RWPE1 (cell line): Measurements from ENCODE around the gene ADGRB3.

Experiments
- CTCF ChIA-PET: fragments of 350-600 bp; sonication (Branson Sonifier 250); formaldehyde crosslinking; extraction: SDS; loops from one replicate; lab custom pipeline; 2021; lab: Yijun Ruan, JAX
- POLR2A ChIA-PET: fragments of 400-600 bp; formaldehyde crosslinking; extraction: SDS; loops from one replicate; lab custom pipeline; 2020; ENCODE audit warnings: antibody characterized with exemption; ENCODE audit not compliant: low non-redundant PET; lab: Yijun Ruan, JAX
- DNase-seq: peaks from one replicate; pipeline ENCODE4 v3.0.0; 2012; ENCODE audit warnings: low spot score
- H3K27ac ChIP-seq: fragments of 450-650 bp; 2 replicates; pipeline ENCODE4 v1.5.1; 2017
- CTCF ChIP-seq: fragments of 450-650 bp; conservative IDR thresholded peaks from 2 replicates; pipeline ENCODE4 v1.5.1; 2017; ENCODE audit warnings: low read depth, mild to moderate bottlenecking

Gene ADGRB3

GRCh38 chr6:68689910-68690309, 54.8 kb downstream of the ADGRB3 start:
- no peak for DNase-seq
- ChIA-PET CTCF (no interaction called here), POLR2A (no interaction called here)
- no peak for TF ChIP-seq CTCF
- H3K27ac ChIP-seq: no peak overlapping the region

- ChIA-PET CTCF (no interaction called here), POLR2A (no interaction called here)
- no peak overlapping the region for H3K27ac ChIP-seq
- DNase-seq: no peak
- no peak for TF ChIP-seq CTCF
These were observed 56.0 kb downstream of the ADGRB3 start for GRCh38 chr6:68691120-68691519.

- no peak overlapping the region for H3K27ac ChIP-seq
- CTCF ChIA-PET: no interaction called here
- TF ChIP-seq CTCF: no peak
- no peak for DNase-seq
- POLR2A ChIA-PET: no interaction called here
These were observed 58.2 kb downstream of the ADGRB3 start for GRCh38 chr6:68693271-68693670.

GRCh38 chr6:68695403-68695802, 60.3 kb downstream of the ADGRB3 start:
- no peak for TF ChIP-seq CTCF
- CTCF ChIA-PET: interaction anchor here (0.5 kb wide), 1 partner anchor 669 kb away, joined by 5 read pairs; no protein-coding TSS in a partner anchor
- no peak overlapping the region for H3K27ac ChIP-seq
- DNase-seq: no peak
- POLR2A ChIA-PET: no interaction called here

GRCh38 chr6:68695838-68696237, 60.8 kb downstream of the ADGRB3 start:
- CTCF ChIA-PET: no interaction called here
- POLR2A ChIA-PET: no interaction called here
- TF ChIP-seq CTCF: no peak
- no peak for DNase-seq
- H3K27ac ChIP-seq: no peak overlapping the region

- no peak overlapping the region for H3K27ac ChIP-seq
- CTCF ChIA-PET: interaction anchor here (0.7 to 0.8 kb wide), 2 partner anchors 84 to 1661 kb away, joined by 3 to 5 read pairs; no protein-coding TSS in a partner anchor
- DNase-seq: no peak
- POLR2A ChIA-PET: no interaction called here
- no peak for TF ChIP-seq CTCF
These were observed 62.3 kb downstream of the ADGRB3 start for GRCh38 chr6:68697394-68697793.
